HG03025 (cell line): ENCODE results near the gene CA9.

ENCODE experiments used
- ATAC-seq: cut with Tn5 transposase; IDR thresholded peaks from one replicate; pipeline ENCODE4 v1.9.1; 2021; ENCODE audit warnings: mild to moderate bottlenecking, moderate library complexity; ENCODE audit not compliant: unreplicated experiment, low FRiP score

The CA9 gene

GRCh38 chr9:35689542-35690293 lies 16.0 kb downstream of the CA9 start, which contains the start of gene TPM2:
TSS of gene TPM2 (minus strand) at chr9:35689925. CDS start at chr9:35689817, 108 bp downstream.
- ATAC-seq = no peak

GRCh38 chr9:35690294-35690613 lies 16.5 kb downstream of the CA9 start:
- no peak for ATAC-seq

GRCh38 chr9:35690614-35691333 lies 17.0 kb downstream of the CA9 start:
- ATAC-seq = no peak

- no peak for ATAC-seq
Observed at GRCh38 chr9:35691334-35691650, 17.6 kb downstream of the CA9 start.

GRCh38 chr9:35691757-35692301 lies 18.1 kb downstream of the CA9 start:
- ATAC-seq = no peak

GRCh38 chr9:35695943-35696401 lies 22.2 kb downstream of the CA9 start:
- no peak for ATAC-seq

GRCh38 chr9:35696520-35697215 lies 22.9 kb downstream of the CA9 start:
- no peak for ATAC-seq

- ATAC-seq = no peak
Observed at GRCh38 chr9:35697486-35697885, 23.8 kb downstream of the CA9 start.

GRCh38 chr9:35698231-35698630 lies 24.5 kb downstream of the CA9 start:
- ATAC-seq = no peak

GRCh38 chr9:35700031-35700430 lies 26.3 kb downstream of the CA9 start:
- ATAC-seq = no peak

GRCh38 chr9:35700942-35701341 lies 27.2 kb downstream of the CA9 start:
- ATAC-seq = no peak

GRCh38 chr9:35702696-35703095 lies 29.0 kb downstream of the CA9 start:
- no peak for ATAC-seq

- ATAC-seq = no peak
Observed at GRCh38 chr9:35703906-35704672, 30.4 kb downstream of the CA9 start.

GRCh38 chr9:35705372-35705771 lies 31.6 kb downstream of the CA9 start:
- ATAC-seq = no peak

- ATAC-seq = no peak
Observed at GRCh38 chr9:35705836-35706430, 32.2 kb downstream of the CA9 start.

- no peak for ATAC-seq
Observed at GRCh38 chr9:35706951-35707350, 33.2 kb downstream of the CA9 start.

GRCh38 chr9:35708146-35708545 lies 34.4 kb downstream of the CA9 start:
- no peak for ATAC-seq

- ATAC-seq = no peak
Observed at GRCh38 chr9:35710818-35711500, 37.2 kb downstream of the CA9 start.
